ENCODE data around the gene UNC80. TPM values are rescaled to one million over a fixed set of nuclear protein-coding genes. Genes with fewer than 3 reads are reported as not detected.

UNC80 gene
- total and polyA plus RNA-seq, 12 donors, result 3.0 to 20.2 (median 6.3) TPM

DNA sequence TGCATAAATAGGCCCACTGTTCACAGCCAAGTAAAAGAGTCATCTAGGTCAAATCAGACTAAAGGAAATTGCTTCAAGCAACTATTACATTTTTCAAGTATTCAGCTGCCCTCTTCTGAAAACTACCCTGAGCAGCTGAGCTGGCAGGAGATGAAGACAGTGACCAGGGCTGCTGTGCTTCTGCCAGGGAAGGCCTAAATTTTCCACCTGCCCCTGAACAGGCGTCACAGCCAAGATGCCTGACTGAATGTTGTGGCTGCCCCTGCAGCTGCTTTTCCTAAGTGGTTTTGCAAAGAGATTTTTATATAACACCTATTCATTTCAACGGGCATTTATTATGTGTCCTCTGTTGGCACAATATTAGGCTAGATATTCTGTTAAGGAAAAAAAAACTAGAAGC lies 134.1 kb downstream of the UNC80 start:
- WGBS, 4 donors, result 85 to 100% (median 91%) methylated on average over 2 of the region's 2 CpGs
- TF ChIP-seq, protein P1, sequence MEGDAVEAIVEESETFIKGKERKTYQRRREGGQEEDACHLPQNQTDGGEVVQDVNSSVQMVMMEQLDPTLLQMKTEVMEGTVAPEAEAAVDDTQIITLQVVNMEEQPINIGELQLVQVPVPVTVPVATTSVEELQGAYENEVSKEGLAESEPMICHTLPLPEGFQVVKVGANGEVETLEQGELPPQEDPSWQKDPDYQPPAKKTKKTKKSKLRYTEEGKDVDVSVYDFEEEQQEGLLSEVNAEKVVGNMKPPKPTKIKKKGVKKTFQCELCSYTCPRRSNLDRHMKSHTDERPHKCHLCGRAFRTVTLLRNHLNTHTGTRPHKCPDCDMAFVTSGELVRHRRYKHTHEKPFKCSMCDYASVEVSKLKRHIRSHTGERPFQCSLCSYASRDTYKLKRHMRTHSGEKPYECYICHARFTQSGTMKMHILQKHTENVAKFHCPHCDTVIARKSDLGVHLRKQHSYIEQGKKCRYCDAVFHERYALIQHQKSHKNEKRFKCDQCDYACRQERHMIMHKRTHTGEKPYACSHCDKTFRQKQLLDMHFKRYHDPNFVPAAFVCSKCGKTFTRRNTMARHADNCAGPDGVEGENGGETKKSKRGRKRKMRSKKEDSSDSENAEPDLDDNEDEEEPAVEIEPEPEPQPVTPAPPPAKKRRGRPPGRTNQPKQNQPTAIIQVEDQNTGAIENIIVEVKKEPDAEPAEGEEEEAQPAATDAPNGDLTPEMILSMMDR (IDR thresholded peaks at IDR 0.05), result no peak
- no peak for TF ChIP-seq POLR2A (IDR thresholded peaks at IDR 0.05)
- H3K36me3 ChIP-seq (replicated peaks in 1 of 2), result no peaks in the 10 kb centered on the region
- no peak overlapping the region for H3K27ac ChIP-seq
- no peaks in the 10 kb centered on the region for H3K27me3 ChIP-seq
- DNase-seq, result no peak
- H3K9me3 ChIP-seq (replicated peaks in 1 of 3), result no peaks in the 10 kb centered on the region
- H3K4me1 ChIP-seq (replicated peaks in 1 of 2), result no peaks in the 10 kb centered on the region
- H3K4me3 ChIP-seq, result no peak overlapping the region
- intact Hi-C loops (cut with DNase I), result no loop called here

DNA sequence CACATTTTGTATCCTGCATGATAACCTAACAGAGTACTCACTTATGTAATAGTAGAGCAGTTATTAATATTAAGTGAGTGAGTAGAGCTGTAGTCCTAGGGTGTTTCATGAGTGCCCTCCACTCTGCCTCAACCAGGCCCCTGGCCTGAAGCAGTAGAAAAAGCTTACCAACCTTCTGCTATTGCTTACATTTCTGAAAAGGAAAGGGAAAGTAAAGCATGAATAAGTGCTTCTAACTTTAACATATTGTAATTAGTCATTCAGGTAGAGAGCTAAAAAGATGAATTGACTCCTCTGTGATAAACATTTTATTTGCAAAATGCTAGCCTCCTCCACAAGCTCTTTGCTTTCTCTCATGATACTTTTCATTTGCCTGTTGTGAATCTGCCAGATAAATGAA lies 136.1 kb downstream of the UNC80 start:
- no peaks in the 10 kb centered on the region for H3K27me3 ChIP-seq
- intact Hi-C loops (cut with DNase I), result no loop called here
- DNase-seq, result no peak
- no peaks in the 10 kb centered on the region for H3K4me1 ChIP-seq (replicated peaks in 1 of 2)
- no peaks in the 10 kb centered on the region for H3K36me3 ChIP-seq (replicated peaks in 1 of 2)
- no peak overlapping the region for H3K27ac ChIP-seq
- TF ChIP-seq, protein P1 (IDR thresholded peaks at IDR 0.05), result no peak
- no peak for TF ChIP-seq POLR2A (IDR thresholded peaks at IDR 0.05)
- no peak overlapping the region for H3K4me3 ChIP-seq
- no peaks in the 10 kb centered on the region for H3K9me3 ChIP-seq (replicated peaks in 1 of 3)

DNA sequence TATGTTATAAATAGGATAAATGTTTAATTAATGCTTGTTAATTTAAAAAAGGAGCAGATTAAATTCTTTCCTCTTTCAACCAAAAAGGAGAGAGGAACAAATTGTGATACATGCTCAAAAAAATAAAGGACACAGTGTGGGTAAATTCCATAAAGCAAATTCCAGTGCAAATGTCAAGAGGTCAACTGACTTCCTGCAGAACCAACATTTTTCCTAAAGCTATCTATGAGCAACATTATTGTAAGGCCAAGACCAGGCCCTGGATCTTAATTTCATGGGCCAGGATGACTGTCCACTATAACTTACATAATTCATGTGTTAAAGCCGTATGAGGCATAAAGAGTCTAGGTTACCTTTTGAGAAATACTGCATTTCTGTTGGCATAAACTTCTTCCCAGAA lies 136.9 kb downstream of the UNC80 start:
- H3K27me3 ChIP-seq, result no peaks in the 10 kb centered on the region
- H3K4me1 ChIP-seq (replicated peaks in 1 of 2), result no peaks in the 10 kb centered on the region
- no peaks in the 10 kb centered on the region for H3K9me3 ChIP-seq (replicated peaks in 1 of 3)
- no peak overlapping the region for H3K27ac ChIP-seq
- intact Hi-C loops (cut with DNase I), result no loop called here
- no peaks in the 10 kb centered on the region for H3K36me3 ChIP-seq (replicated peaks in 1 of 2)
- DNase-seq, result no peak
- no peak overlapping the region for H3K4me3 ChIP-seq
- no peak for TF ChIP-seq POLR2A (IDR thresholded peaks at IDR 0.05)
- TF ChIP-seq, protein P1 (IDR thresholded peaks at IDR 0.05), result no peak
- 84 to 88% (median 86%) methylated on average over 1 of the region's 1 CpG for WGBS, 4 donors

DNA sequence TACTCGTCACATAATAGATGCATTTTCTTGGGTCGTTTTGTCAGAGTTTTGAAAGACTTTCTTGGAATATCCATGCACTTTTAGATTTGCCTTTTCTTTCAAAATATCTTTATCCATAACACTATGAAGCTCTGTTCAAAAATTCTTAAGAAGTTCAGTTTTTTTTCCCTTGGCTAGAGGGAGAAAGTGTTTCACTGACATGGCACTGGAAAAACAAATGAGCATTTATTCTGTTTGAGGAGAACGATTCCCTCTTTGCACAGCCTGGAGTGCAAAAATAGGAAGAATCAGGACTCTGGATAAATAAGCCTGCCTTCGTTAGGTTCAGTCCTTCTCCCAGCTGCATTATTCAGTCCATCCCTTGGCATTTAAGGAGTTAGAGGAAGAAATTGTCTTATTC lies 139.9 kb downstream of the UNC80 start:
- 81 to 84% (median 83%) methylated on average over 4 of the region's 4 CpGs for WGBS, 4 donors
- intact Hi-C loops (cut with DNase I), result no loop called here
- Histone ChIP-seq H3K36me3 (replicated peaks in 1 of 2) (no peaks in the 10 kb centered on the region), H3K4me3 (no peak overlapping the region), H3K27ac (no peak overlapping the region), H3K4me1 (replicated peaks in 1 of 2) (no peaks in the 10 kb centered on the region), H3K27me3 (no peaks in the 10 kb centered on the region), H3K9me3 (replicated peaks in 1 of 3) (no peaks in the 10 kb centered on the region)
- TF ChIP-seq, protein P1 (IDR thresholded peaks at IDR 0.05), result no peak
- no peak for TF ChIP-seq POLR2A (IDR thresholded peaks at IDR 0.05)
- no peak for DNase-seq

Measured in adrenal gland (tissue), 12 donors.